ENCODE data around the gene MINDY4.

The MINDY4 gene

GRCh38 chr7:30843741-30844482, 72.7 kb downstream of the MINDY4 start:
- DNase-seq (ENCODE audit: insufficient read length, low spot score) (no peak), FAIRE-seq (no peak)
- TF ChIP-seq POU2F2 (IDR thresholded peaks at IDR 0.05; ENCODE audit: low read depth, low read length) = no peak
- no peak for TF ChIP-seq POLR2A (IDR thresholded peaks at IDR 0.05; ENCODE audit: low read depth, low read length)
- TF ChIP-seq POLR2AphosphoS5 (IDR thresholded peaks at IDR 0.05; ENCODE audit: low read depth, low read length) = no peak
- no peak for TF ChIP-seq TAF1 (IDR thresholded peaks at IDR 0.05; ENCODE audit: low read depth, low read length)
- TF ChIP-seq SPI1 (IDR thresholded peaks at IDR 0.05; ENCODE audit: low read depth, low read length) = no peak
- TF ChIP-seq PAX5 (IDR thresholded peaks at IDR 0.05; ENCODE audit: insufficient read depth, low read length, severe bottlenecking) = no peak

GRCh38 chr7:30844483-30844874, 73.3 kb downstream of the MINDY4 start:
- TF ChIP-seq TAF1 (IDR thresholded peaks at IDR 0.05; ENCODE audit: low read depth, low read length) (no peak), POLR2A (IDR thresholded peaks at IDR 0.05; ENCODE audit: low read depth, low read length) (no peak), POLR2AphosphoS5 (IDR thresholded peaks at IDR 0.05; ENCODE audit: low read depth, low read length) (no peak), SPI1 (IDR thresholded peaks at IDR 0.05; ENCODE audit: low read depth, low read length) (no peak), POU2F2 (IDR thresholded peaks at IDR 0.05; ENCODE audit: low read depth, low read length) (no peak), PAX5 (IDR thresholded peaks at IDR 0.05; ENCODE audit: insufficient read depth, low read length, severe bottlenecking) (no peak)
- FAIRE-seq = no peak
- no peak for DNase-seq (ENCODE audit: insufficient read length, low spot score)

GRCh38 chr7:30844916-30845315, 73.7 kb downstream of the MINDY4 start:
- DNase-seq (ENCODE audit: insufficient read length, low spot score) = no peak
- no peak for TF ChIP-seq SPI1 (IDR thresholded peaks at IDR 0.05; ENCODE audit: low read depth, low read length)
- no peak for TF ChIP-seq POLR2A (IDR thresholded peaks at IDR 0.05; ENCODE audit: low read depth, low read length)
- TF ChIP-seq PAX5 (IDR thresholded peaks at IDR 0.05; ENCODE audit: insufficient read depth, low read length, severe bottlenecking) = no peak
- no peak for TF ChIP-seq TAF1 (IDR thresholded peaks at IDR 0.05; ENCODE audit: low read depth, low read length)
- no peak for FAIRE-seq

GRCh38 chr7:30845426-30846135, 74.4 kb downstream of the MINDY4 start:
- DNase-seq (ENCODE audit: insufficient read length, low spot score) = no peak
- FAIRE-seq = no peak
- no peak for TF ChIP-seq POLR2A (IDR thresholded peaks at IDR 0.05; ENCODE audit: low read depth, low read length)
- TF ChIP-seq POU2F2 (IDR thresholded peaks at IDR 0.05; ENCODE audit: low read depth, low read length) = no peak
- TF ChIP-seq SPI1 (IDR thresholded peaks at IDR 0.05; ENCODE audit: low read depth, low read length) = no peak
- no peak for TF ChIP-seq POLR2AphosphoS5 (IDR thresholded peaks at IDR 0.05; ENCODE audit: low read depth, low read length)
- no peak for TF ChIP-seq PAX5 (IDR thresholded peaks at IDR 0.05; ENCODE audit: insufficient read depth, low read length, severe bottlenecking)
- no peak for TF ChIP-seq TAF1 (IDR thresholded peaks at IDR 0.05; ENCODE audit: low read depth, low read length)

GRCh38 chr7:30846378-30846777, 75.2 kb downstream of the MINDY4 start:
- FAIRE-seq (no peak), DNase-seq (ENCODE audit: insufficient read length, low spot score) (no peak)
- no peak for TF ChIP-seq TAF1 (IDR thresholded peaks at IDR 0.05; ENCODE audit: low read depth, low read length)
- TF ChIP-seq POU2F2 (IDR thresholded peaks at IDR 0.05; ENCODE audit: low read depth, low read length) = no peak
- no peak for TF ChIP-seq SPI1 (IDR thresholded peaks at IDR 0.05; ENCODE audit: low read depth, low read length)
- TF ChIP-seq POLR2AphosphoS5 (IDR thresholded peaks at IDR 0.05; ENCODE audit: low read depth, low read length) = no peak
- no peak for TF ChIP-seq POLR2A (IDR thresholded peaks at IDR 0.05; ENCODE audit: low read depth, low read length)

- FAIRE-seq (no peak), DNase-seq (ENCODE audit: insufficient read length, low spot score) (no peak)
- TF ChIP-seq PAX5 (IDR thresholded peaks at IDR 0.05; ENCODE audit: insufficient read depth, low read length, severe bottlenecking) (no peak), POU2F2 (IDR thresholded peaks at IDR 0.05; ENCODE audit: low read depth, low read length) (no peak), POLR2AphosphoS5 (IDR thresholded peaks at IDR 0.05; ENCODE audit: low read depth, low read length) (no peak), TAF1 (IDR thresholded peaks at IDR 0.05; ENCODE audit: low read depth, low read length) (no peak), POLR2A (IDR thresholded peaks at IDR 0.05; ENCODE audit: low read depth, low read length) (no peak), SPI1 (IDR thresholded peaks at IDR 0.05; ENCODE audit: low read depth, low read length) (no peak)
Measured at GRCh38 chr7:30848121-30848855, 77.1 kb downstream of the MINDY4 start.

- DNase-seq (ENCODE audit: insufficient read length, low spot score) (no peak), FAIRE-seq (no peak)
- no peak for TF ChIP-seq POLR2A (IDR thresholded peaks at IDR 0.05; ENCODE audit: low read depth, low read length)
- no peak for TF ChIP-seq PAX5 (IDR thresholded peaks at IDR 0.05; ENCODE audit: insufficient read depth, low read length, severe bottlenecking)
- no peak for TF ChIP-seq SPI1 (IDR thresholded peaks at IDR 0.05; ENCODE audit: low read depth, low read length)
- no peak for TF ChIP-seq POLR2AphosphoS5 (IDR thresholded peaks at IDR 0.05; ENCODE audit: low read depth, low read length)
- no peak for TF ChIP-seq TAF1 (IDR thresholded peaks at IDR 0.05; ENCODE audit: low read depth, low read length)
- TF ChIP-seq POU2F2 (IDR thresholded peaks at IDR 0.05; ENCODE audit: low read depth, low read length) = no peak
Measured at GRCh38 chr7:30849565-30849964, 78.3 kb downstream of the MINDY4 start.

GRCh38 chr7:30850426-30850825, 79.2 kb downstream of the MINDY4 start:
- TF ChIP-seq POLR2AphosphoS5 (IDR thresholded peaks at IDR 0.05; ENCODE audit: low read depth, low read length) (no peak), SPI1 (IDR thresholded peaks at IDR 0.05; ENCODE audit: low read depth, low read length) (no peak), TAF1 (IDR thresholded peaks at IDR 0.05; ENCODE audit: low read depth, low read length) (no peak), PAX5 (IDR thresholded peaks at IDR 0.05; ENCODE audit: insufficient read depth, low read length, severe bottlenecking) (no peak), POU2F2 (IDR thresholded peaks at IDR 0.05; ENCODE audit: low read depth, low read length) (no peak), POLR2A (IDR thresholded peaks at IDR 0.05; ENCODE audit: low read depth, low read length) (no peak)
- no peak for DNase-seq (ENCODE audit: insufficient read length, low spot score)
- no peak for FAIRE-seq

All from GM12891 (cell line).